Liver (tissue), 9 donors: Measurements from ENCODE around the gene GABBR2. TPM values are rescaled to one million over a fixed set of nuclear protein-coding genes. Genes with fewer than 3 reads are reported as not detected.

Experiments
- DNase-seq: peaks from one replicate; pipeline ENCODE4 v3.0.0-alpha.2; 2017; ENCODE audit warnings: low spot score
- H3K27ac ChIP-seq, 2 donors: one replicate each; pipeline ENCODE4 v1.7.0; 2013; ENCODE audit warnings: inconsistent platforms in 2 of 2, low read length in 2 of 2, control low read depth in 1 of 2, low read depth in 1 of 2, mild to moderate bottlenecking in 1 of 2
- H3K27me3 ChIP-seq, 4 donors: one replicate each; pipeline versions ENCODE4 v1.6.1 to v1.7.0; 2013; ENCODE audit warnings: low read length in 3 of 4, inconsistent platforms in 1 of 4, mild to moderate bottlenecking in 1 of 4, moderate library complexity in 1 of 4; ENCODE audit not compliant: control insufficient read depth in 4 of 4, insufficient read depth in 4 of 4
- H3K36me3 ChIP-seq, 4 donors: one replicate each; pipeline versions ENCODE4 v1.6.1 to v1.7.0; 2013; ENCODE audit warnings: low read length in 3 of 4, mild to moderate bottlenecking in 3 of 4, low read depth in 1 of 4, moderate library complexity in 1 of 4; ENCODE audit not compliant: control insufficient read depth in 4 of 4, insufficient read depth in 3 of 4
- H3K4me1 ChIP-seq, 4 donors: one replicate each; pipeline versions ENCODE4 v1.6.1 to v1.7.0; 2013; ENCODE audit warnings: low read length in 3 of 4, mild to moderate bottlenecking in 3 of 4, moderate library complexity in 1 of 4; ENCODE audit not compliant: control insufficient read depth in 4 of 4, insufficient read depth in 4 of 4
- H3K4me3 ChIP-seq, 3 donors: one replicate each; pipeline versions ENCODE4 v1.6.1 to v1.7.0; 2013; ENCODE audit warnings: low read length in 3 of 3, control low read depth in 1 of 3, low read depth in 1 of 3, mild to moderate bottlenecking in 1 of 3
- H3K9ac ChIP-seq, 2 donors: one replicate each; pipeline ENCODE4 v1.7.0; 2013; ENCODE audit warnings: low read length in 2 of 2, mild to moderate bottlenecking in 2 of 2, moderate library complexity in 2 of 2, control low read depth in 1 of 2, low read depth in 1 of 2
- H3K9me3 ChIP-seq, 4 donors: one replicate each; pipeline versions ENCODE4 v1.6.1 to v1.7.0; 2013; ENCODE audit warnings: low read length in 3 of 4; ENCODE audit not compliant: control insufficient read depth in 4 of 4
- EGR1 ChIP-seq, 2 donors: IDR thresholded peaks; 2 replicates each; pipeline ENCODE4 v1.6.1; 2016 to 2018; ENCODE audit warnings: antibody characterized with exemption in 2 of 2, low read depth in 2 of 2
- FOXA2 ChIP-seq: IDR thresholded peaks from 2 replicates; pipeline ENCODE4 v1.6.1; 2016; ENCODE audit warnings: antibody characterized with exemption
- GABPA ChIP-seq, 2 donors: IDR thresholded peaks in 1 of 2; conservative IDR thresholded peaks in 1 of 2; 2 replicates each; pipeline ENCODE4 v1.6.1; 2016; ENCODE audit warnings: antibody characterized with exemption in 2 of 2, mild to moderate bottlenecking in 1 of 2, moderate library complexity in 1 of 2
- HNF4A ChIP-seq, 2 donors: conservative IDR thresholded peaks; 2 replicates each; pipeline ENCODE4 v1.6.1; 2016; ENCODE audit warnings: antibody characterized with exemption in 2 of 2, mild to moderate bottlenecking in 2 of 2
- HNF4G ChIP-seq: IDR thresholded peaks from 2 replicates; pipeline ENCODE4 v1.6.1; 2016; ENCODE audit warnings: antibody characterized with exemption
- JUND ChIP-seq, 2 donors: IDR thresholded peaks; 2 replicates each; pipeline ENCODE4 v1.6.1; 2016; ENCODE audit warnings: antibody characterized with exemption in 2 of 2
- NR2F2 ChIP-seq: IDR thresholded peaks from 2 replicates; pipeline ENCODE4 v1.6.1; 2016; ENCODE audit warnings: antibody characterized with exemption
- RAD21 ChIP-seq, 2 donors: IDR thresholded peaks; 2 replicates each; pipeline ENCODE4 v1.6.1; 2016; ENCODE audit warnings: antibody characterized with exemption in 2 of 2, mild to moderate bottlenecking in 2 of 2
- RXRA ChIP-seq, 2 donors: IDR thresholded peaks; 2 replicates each; pipeline ENCODE4 v1.6.1; 2017 to 2018; ENCODE audit warnings: antibody characterized with exemption in 2 of 2, mild to moderate bottlenecking in 1 of 2
- SP1 ChIP-seq: IDR thresholded peaks from 2 replicates; pipeline ENCODE4 v1.6.1; 2018; ENCODE audit warnings: antibody characterized with exemption, mild to moderate bottlenecking
- TAF1 ChIP-seq: conservative IDR thresholded peaks from 2 replicates; pipeline ENCODE4 v1.6.1; 2016; ENCODE audit warnings: antibody characterized with exemption, mild to moderate bottlenecking
- YY1 ChIP-seq: IDR thresholded peaks from 2 replicates; pipeline ENCODE4 v1.6.1; 2016; ENCODE audit warnings: antibody characterized with exemption, mild to moderate bottlenecking
- WGBS: extraction: QIAGEN DNeasy Blood & Tissue Kit; methylation state at CpG from one replicate; pipeline ENCODE4 v1.1.7; 2013; 5-methylcytosine and 5-hydroxymethylcytosine counted together
- polyA plus RNA-seq, 2 donors: library from polyadenylated mRNA; stranded (reverse) in 1 of 2; unstranded in 1 of 2; fragments of 200-250 nt in 1 of 2; fragments of >200 nt in 1 of 2; fragmentation: Nextera tagmentation in 1 of 2; extraction: Ambion mirVana in 1 of 2; gene quantifications; one replicate each; pipeline versions ENCODE4 v1.2.1 to v1.2.3, GENCODE V29; 2013 to 2015
- total RNA-seq, 2 donors: library from RNA; depleted of rRNA; stranded (reverse); fragments of >200 nt; gene quantifications; one replicate each; pipeline ENCODE4 v1.2.3, GENCODE V29; 2014
- TF ChIP-seq, protein P1 (sequence below): IDR thresholded peaks from 2 replicates; pipeline ENCODE4 v1.6.1; 2016; ENCODE audit warnings: antibody characterized with exemption
- TF ChIP-seq, protein P2 (sequence below): IDR thresholded peaks from 2 replicates; pipeline ENCODE4 v1.6.1; 2016; ENCODE audit warnings: antibody characterized with exemption, mild to moderate bottlenecking
- TF ChIP-seq, protein P3 (sequence below): IDR thresholded peaks from 2 replicates; pipeline ENCODE4 v1.6.1; 2016; ENCODE audit warnings: antibody characterized with exemption
- TF ChIP-seq, protein P4 (sequence below): IDR thresholded peaks from 2 replicates; pipeline ENCODE4 v1.6.1; 2016; ENCODE audit warnings: antibody characterized with exemption
- donor health status: healthy.
- donor health status: healthy.
- donor health status: healthy.
- donor health status: healthy.
- donor health status: healthy.

The GABBR2 gene
- total and polyA plus RNA-seq, 4 donors: 0.03 to 0.23 (median 0.08) TPM; not detected in 1

DNA sequence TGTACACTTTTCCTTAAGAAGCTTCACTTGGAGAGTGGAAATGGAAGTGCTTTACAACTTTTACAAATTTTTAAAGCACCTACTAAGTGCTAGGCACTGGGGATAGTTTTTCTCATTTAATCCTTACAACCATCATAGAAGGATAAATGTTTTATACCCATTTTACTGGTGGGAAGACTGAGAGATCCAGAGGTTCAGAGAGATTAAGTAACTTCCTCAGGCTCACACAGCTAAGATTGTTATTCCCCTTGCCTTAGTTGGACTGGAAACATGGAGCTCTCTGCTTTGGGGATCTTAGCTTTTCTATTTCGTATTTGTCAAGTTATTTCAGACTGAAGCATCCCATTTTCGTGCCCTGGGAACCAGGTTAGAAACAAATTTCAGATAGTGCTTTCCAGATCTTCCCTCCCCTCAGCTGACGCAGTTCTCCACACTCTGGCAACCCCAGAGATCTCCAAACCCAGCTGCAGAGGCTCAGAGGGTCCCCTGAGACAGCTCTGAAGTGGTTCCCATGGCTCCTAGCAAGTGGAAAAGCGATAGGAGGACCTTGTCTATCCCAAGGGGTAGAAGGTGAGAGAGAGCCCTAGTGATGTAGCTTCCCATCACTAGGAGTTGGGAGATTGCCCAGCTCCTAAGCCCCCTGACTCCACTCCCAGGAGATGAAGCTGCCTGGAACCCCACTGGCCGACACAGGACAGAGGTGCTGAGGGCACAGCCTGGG lies 16.2 kb upstream of the GABBR2 start:
- WGBS: 76% methylated on average over 5 of the region's 5 CpGs
- no peaks in the 10 kb centered on the region for H3K4me1 ChIP-seq
- H3K9ac ChIP-seq: no peak overlapping the region
- H3K27me3 ChIP-seq: peaks cover 0 to 2% (median under 1%) of the 10 kb centered on the region in 4 donors
- no peak overlapping the region for H3K4me3 ChIP-seq
- no peak overlapping the region for H3K27ac ChIP-seq
- H3K9me3 ChIP-seq: peaks cover 0 to 4% (median 2%) of the 10 kb centered on the region in 4 donors
- no peak for DNase-seq
- no peaks in the 10 kb centered on the region for H3K36me3 ChIP-seq
- TF ChIP-seq EGR1 (IDR thresholded peaks at IDR 0.05; ENCODE audit: low read depth in 2 of 2): no peak
- TF ChIP-seq, protein P1, sequence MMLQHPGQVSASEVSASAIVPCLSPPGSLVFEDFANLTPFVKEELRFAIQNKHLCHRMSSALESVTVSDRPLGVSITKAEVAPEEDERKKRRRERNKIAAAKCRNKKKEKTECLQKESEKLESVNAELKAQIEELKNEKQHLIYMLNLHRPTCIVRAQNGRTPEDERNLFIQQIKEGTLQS: no peak
- no peak for TF ChIP-seq RXRA (IDR thresholded peaks at IDR 0.05)
- TF ChIP-seq YY1: no peak
- no peak for TF ChIP-seq HNF4G
- TF ChIP-seq RAD21 (IDR thresholded peaks at IDR 0.05): no peak
- TF ChIP-seq FOXA2: no peak
- TF ChIP-seq, protein P2, sequence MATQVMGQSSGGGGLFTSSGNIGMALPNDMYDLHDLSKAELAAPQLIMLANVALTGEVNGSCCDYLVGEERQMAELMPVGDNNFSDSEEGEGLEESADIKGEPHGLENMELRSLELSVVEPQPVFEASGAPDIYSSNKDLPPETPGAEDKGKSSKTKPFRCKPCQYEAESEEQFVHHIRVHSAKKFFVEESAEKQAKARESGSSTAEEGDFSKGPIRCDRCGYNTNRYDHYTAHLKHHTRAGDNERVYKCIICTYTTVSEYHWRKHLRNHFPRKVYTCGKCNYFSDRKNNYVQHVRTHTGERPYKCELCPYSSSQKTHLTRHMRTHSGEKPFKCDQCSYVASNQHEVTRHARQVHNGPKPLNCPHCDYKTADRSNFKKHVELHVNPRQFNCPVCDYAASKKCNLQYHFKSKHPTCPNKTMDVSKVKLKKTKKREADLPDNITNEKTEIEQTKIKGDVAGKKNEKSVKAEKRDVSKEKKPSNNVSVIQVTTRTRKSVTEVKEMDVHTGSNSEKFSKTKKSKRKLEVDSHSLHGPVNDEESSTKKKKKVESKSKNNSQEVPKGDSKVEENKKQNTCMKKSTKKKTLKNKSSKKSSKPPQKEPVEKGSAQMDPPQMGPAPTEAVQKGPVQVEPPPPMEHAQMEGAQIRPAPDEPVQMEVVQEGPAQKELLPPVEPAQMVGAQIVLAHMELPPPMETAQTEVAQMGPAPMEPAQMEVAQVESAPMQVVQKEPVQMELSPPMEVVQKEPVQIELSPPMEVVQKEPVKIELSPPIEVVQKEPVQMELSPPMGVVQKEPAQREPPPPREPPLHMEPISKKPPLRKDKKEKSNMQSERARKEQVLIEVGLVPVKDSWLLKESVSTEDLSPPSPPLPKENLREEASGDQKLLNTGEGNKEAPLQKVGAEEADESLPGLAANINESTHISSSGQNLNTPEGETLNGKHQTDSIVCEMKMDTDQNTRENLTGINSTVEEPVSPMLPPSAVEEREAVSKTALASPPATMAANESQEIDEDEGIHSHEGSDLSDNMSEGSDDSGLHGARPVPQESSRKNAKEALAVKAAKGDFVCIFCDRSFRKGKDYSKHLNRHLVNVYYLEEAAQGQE: no peak
- TF ChIP-seq, protein P3, sequence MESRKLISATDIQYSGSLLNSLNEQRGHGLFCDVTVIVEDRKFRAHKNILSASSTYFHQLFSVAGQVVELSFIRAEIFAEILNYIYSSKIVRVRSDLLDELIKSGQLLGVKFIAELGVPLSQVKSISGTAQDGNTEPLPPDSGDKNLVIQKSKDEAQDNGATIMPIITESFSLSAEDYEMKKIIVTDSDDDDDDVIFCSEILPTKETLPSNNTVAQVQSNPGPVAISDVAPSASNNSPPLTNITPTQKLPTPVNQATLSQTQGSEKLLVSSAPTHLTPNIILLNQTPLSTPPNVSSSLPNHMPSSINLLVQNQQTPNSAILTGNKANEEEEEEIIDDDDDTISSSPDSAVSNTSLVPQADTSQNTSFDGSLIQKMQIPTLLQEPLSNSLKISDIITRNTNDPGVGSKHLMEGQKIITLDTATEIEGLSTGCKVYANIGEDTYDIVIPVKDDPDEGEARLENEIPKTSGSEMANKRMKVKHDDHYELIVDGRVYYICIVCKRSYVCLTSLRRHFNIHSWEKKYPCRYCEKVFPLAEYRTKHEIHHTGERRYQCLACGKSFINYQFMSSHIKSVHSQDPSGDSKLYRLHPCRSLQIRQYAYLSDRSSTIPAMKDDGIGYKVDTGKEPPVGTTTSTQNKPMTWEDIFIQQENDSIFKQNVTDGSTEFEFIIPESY: no peak
- no peak for TF ChIP-seq NR2F2
- TF ChIP-seq SP1: no peak
- TF ChIP-seq HNF4A (conservative IDR thresholded peaks at IDR 0.05): no peak
- no peak for TF ChIP-seq GABPA (IDR thresholded peaks at IDR 0.05 in 1 of 2, conservative IDR thresholded peaks at IDR 0.05 in 1 of 2)

DNA sequence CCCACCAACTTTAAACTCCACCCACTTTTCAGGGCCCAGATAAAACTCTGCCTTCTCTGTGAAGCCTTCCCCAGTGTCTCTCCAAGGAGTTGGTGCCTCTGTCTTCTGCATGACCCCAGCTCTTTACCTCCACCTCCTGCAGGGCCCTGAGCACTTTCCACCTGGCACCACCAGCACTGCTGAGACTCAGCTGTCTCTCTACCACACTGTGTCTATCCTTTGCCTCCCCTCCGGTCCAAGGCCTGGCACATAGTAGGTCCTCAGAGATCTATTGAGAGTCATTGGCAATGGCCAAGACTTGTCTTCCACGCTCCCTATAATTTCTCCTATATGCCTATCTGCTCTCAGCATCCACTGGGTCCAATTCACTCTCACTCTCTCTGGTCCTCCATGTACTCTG lies 12.9 kb upstream of the GABBR2 start:
- TF ChIP-seq, protein P4, sequence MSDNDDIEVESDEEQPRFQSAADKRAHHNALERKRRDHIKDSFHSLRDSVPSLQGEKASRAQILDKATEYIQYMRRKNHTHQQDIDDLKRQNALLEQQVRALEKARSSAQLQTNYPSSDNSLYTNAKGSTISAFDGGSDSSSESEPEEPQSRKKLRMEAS: no peak
- TF ChIP-seq, protein P2: no peak
- no peak for TF ChIP-seq SP1
- TF ChIP-seq TAF1: no peak
- TF ChIP-seq, protein P1: no peak
- TF ChIP-seq RXRA (IDR thresholded peaks at IDR 0.05): no peak
- TF ChIP-seq YY1: no peak
- no peak for TF ChIP-seq JUND (IDR thresholded peaks at IDR 0.05)
- TF ChIP-seq, protein P3: no peak
- H3K27ac ChIP-seq: no peak overlapping the region
- no peak overlapping the region for H3K9ac ChIP-seq
- no peak for DNase-seq
- H3K4me1 ChIP-seq: no peaks in the 10 kb centered on the region
- H3K9me3 ChIP-seq: peaks cover 0 to 5% (median 3%) of the 10 kb centered on the region in 4 donors
- WGBS: 91% methylated on average over 2 of the region's 2 CpGs
- H3K27me3 ChIP-seq: peaks cover 0 to 2% (median under 1%) of the 10 kb centered on the region in 4 donors
- H3K4me3 ChIP-seq: no peak overlapping the region
- H3K36me3 ChIP-seq: no peaks in the 10 kb centered on the region
